Smooth muscle cell (in vitro differentiated cells): ENCODE results near the gene ADAMTSL3. TPM values are rescaled to one million over a fixed set of nuclear protein-coding genes. Genes with fewer than 3 reads are reported as not detected.
"Not testable (repeated sequence)": the region's sequence is repeated elsewhere in the genome, so short reads cannot be mapped to it uniquely, and the experiment has no call there.

ENCODE experiments used
- DNase-seq: peaks from one replicate; lab custom pipeline; 2025; ENCODE audit not compliant: unreplicated experiment; lab: John Stamatoyannopoulos, UW
- H2AFZ ChIP-seq: fragments of 200-600 bp; sonication (generic); 2 replicates; pipeline ENCODE4 v1.6.0; 2016; ENCODE audit warnings: antibody characterized with exemption, low read depth, mild to moderate bottlenecking
- H3F3A ChIP-seq: fragments of 200-600 bp; sonication (generic); 2 replicates; pipeline ENCODE4 v1.6.0; 2017; ENCODE audit warnings: antibody characterized with exemption, low read depth
- H3K27ac ChIP-seq: fragments of 200-600 bp; sonication (generic); 2 replicates; pipeline ENCODE4 v1.5.1; 2016; ENCODE audit warnings: low read depth, mild to moderate bottlenecking
- H3K27me3 ChIP-seq: fragments of 200-600 bp; sonication (generic); 2 replicates; pipeline ENCODE4 v1.6.1; 2016; ENCODE audit warnings: low read depth, mild to moderate bottlenecking
- H3K36me3 ChIP-seq: fragments of 200-600 bp; sonication (generic); 2 replicates; pipeline ENCODE4 v1.5.1; 2016; ENCODE audit warnings: low read depth
- H3K4me1 ChIP-seq: fragments of 200-600 bp; sonication (generic); 2 replicates; pipeline ENCODE4 v1.5.1; 2016; ENCODE audit warnings: low read depth
- H3K4me2 ChIP-seq: fragments of 200-600 bp; sonication (generic); 2 replicates; pipeline ENCODE4 v1.6.0; 2016; ENCODE audit warnings: mild to moderate bottlenecking
- H3K4me3 ChIP-seq: fragments of 200-600 bp; sonication (generic); 2 replicates; pipeline ENCODE4 v1.5.1; 2016; ENCODE audit warnings: mild to moderate bottlenecking
- H3K79me2 ChIP-seq: fragments of 200-600 bp; sonication (generic); 2 replicates; pipeline ENCODE4 v1.6.0; 2016; ENCODE audit warnings: low read depth, mild to moderate bottlenecking
- H3K9ac ChIP-seq: fragments of 200-600 bp; sonication (generic); 2 replicates; pipeline ENCODE4 v1.6.0; 2016; ENCODE audit warnings: low read depth
- H3K9me3 ChIP-seq: fragments of 200-600 bp; sonication (generic); replicated peaks from 2 replicates; pipeline ENCODE4 v1.5.1; 2016; ENCODE audit warnings: low read depth
- H4K20me1 ChIP-seq: fragments of 200-600 bp; sonication (generic); 2 replicates; pipeline ENCODE4 v1.6.0; 2016; ENCODE audit warnings: low read depth
- WGBS: methylation state at CpG from one replicate; pipeline ENCODE4 v1.1.7; 2016; ENCODE audit warnings: low lambda C conversion rate; 5-methylcytosine and 5-hydroxymethylcytosine counted together
- polyA plus RNA-seq: library from polyadenylated mRNA; unstranded; fragments of >200 nt; fragmentation: Nextera tagmentation; extraction: Ambion mirVana; gene quantifications from 2 replicates; pipeline ENCODE4 v1.2.1, GENCODE V29; 2016
- total RNA-seq: library from RNA; depleted of rRNA; stranded (reverse); fragments of >200 nt; gene quantifications from 2 replicates; pipeline ENCODE4 v1.2.3, GENCODE V29; 2014
- TF ChIP-seq, protein P1 (sequence below): fragments of 200-600 bp; sonication (generic); IDR thresholded peaks from 2 replicates; pipeline ENCODE4 v1.5.1; 2017; ENCODE audit warnings: borderline replicate concordance, mild to moderate bottlenecking, antibody characterized with exemption; ENCODE audit not compliant: insufficient read depth, poor library complexity, severe bottlenecking

Gene ADAMTSL3
- total and polyA plus RNA-seq, 2 experiments from 2014 or later: 0.17 to 0.22 TPM

DNA sequence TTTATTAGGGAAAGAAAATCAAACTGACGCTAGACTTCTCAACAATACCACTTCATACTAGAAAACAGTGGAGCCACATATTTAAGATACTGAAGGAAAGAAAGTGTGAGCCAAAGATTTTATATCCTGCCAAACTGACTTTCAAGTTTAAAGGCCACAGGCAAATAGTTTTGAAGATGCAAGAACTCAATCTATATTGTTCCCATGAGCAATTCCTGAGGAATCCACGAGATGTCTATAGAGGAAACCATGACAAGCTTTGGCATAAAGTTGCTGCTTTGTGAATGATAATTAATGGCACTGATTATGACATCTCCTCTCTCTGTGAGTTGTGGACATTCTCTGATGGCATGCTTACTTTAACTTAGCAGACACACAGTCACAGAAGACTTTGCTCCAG is 305.6 kb downstream of the ADAMTSL3 start:
- Histone ChIP-seq H3K27me3 (no peaks in the 10 kb centered on the region), H3K9ac (no peak overlapping the region), H3K4me1 (peaks cover 9% of the 10 kb centered on the region), H3K4me3 (no peak overlapping the region), H3K9me3 (no peaks in the 10 kb centered on the region), H3K4me2 (no peak overlapping the region), H3K36me3 (no peaks in the 10 kb centered on the region), H3K27ac (no peak overlapping the region), H2AFZ (no peak overlapping the region), H3K79me2 (no peaks in the 10 kb centered on the region), H4K20me1 (no peaks in the 10 kb centered on the region), H3F3A (no peaks in the 10 kb centered on the region)
- TF ChIP-seq, protein P1, sequence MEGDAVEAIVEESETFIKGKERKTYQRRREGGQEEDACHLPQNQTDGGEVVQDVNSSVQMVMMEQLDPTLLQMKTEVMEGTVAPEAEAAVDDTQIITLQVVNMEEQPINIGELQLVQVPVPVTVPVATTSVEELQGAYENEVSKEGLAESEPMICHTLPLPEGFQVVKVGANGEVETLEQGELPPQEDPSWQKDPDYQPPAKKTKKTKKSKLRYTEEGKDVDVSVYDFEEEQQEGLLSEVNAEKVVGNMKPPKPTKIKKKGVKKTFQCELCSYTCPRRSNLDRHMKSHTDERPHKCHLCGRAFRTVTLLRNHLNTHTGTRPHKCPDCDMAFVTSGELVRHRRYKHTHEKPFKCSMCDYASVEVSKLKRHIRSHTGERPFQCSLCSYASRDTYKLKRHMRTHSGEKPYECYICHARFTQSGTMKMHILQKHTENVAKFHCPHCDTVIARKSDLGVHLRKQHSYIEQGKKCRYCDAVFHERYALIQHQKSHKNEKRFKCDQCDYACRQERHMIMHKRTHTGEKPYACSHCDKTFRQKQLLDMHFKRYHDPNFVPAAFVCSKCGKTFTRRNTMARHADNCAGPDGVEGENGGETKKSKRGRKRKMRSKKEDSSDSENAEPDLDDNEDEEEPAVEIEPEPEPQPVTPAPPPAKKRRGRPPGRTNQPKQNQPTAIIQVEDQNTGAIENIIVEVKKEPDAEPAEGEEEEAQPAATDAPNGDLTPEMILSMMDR: no peak
- WGBS: 81% methylated on average over 2 of the region's 2 CpGs
- no peak for DNase-seq

DNA sequence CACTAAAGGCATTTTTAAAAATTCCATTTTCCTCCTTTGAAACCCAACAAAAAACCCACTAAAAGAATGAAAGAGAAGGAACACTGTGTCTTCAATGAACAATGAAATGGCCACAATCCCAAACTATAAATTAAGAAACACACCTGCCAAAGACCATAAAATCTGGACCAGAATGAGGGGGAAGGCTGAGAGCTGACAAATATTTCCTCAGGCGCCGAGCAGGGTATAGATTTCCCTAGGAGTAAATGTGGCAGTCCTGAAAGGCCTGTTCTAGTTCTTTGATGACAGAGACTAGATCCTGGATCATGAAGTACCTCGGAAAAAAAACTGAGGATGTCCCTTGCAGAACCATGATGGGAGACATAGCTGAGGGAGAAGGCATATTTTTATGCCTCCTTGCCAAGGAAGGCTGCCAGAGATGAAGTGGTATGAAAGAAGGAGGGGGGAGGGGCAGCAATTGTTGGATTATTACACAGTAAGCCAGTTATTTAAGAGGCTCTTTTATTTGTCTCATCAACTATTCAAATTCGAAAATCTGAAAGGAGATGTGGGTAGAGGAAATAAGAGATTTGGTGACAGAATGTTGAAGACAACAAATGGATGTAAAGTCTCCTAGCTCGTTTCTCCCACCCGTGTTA is 306.4 kb downstream of the ADAMTSL3 start:
- Histone ChIP-seq H2AFZ (no peak overlapping the region), H3K27ac (no peak overlapping the region), H3K9me3 (no peaks in the 10 kb centered on the region), H3K9ac (no peak overlapping the region), H3K4me1 (peaks cover 9% of the 10 kb centered on the region), H3K79me2 (no peaks in the 10 kb centered on the region), H3K27me3 (no peaks in the 10 kb centered on the region), H3F3A (no peaks in the 10 kb centered on the region), H3K4me2 (no peak overlapping the region), H3K36me3 (no peaks in the 10 kb centered on the region), H3K4me3 (no peak overlapping the region), H4K20me1 (no peaks in the 10 kb centered on the region)
- TF ChIP-seq, protein P1: no peak
- DNase-seq: no peak
- 91% methylated on average over 6 of the region's 6 CpGs for WGBS

DNA sequence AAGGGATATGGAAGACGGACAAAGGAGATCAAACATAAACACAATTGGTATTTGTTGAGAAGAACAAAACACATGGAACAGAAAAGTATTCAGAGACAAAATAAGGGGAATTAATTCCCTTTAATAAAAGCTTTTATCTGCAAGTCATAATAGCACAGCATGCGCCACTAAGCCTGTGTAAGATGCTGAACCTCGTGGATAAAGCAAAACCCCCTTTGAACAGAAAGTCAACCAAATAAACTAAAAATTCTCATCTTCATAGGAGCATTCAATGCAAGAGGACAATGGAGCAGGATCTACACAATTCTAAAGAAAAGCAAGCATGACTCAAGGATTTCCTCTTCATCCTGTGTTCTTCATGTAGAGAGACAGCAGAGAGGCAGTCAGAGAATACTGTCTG is 307.4 kb downstream of the ADAMTSL3 start:
- Histone ChIP-seq H3K4me3 (no peak overlapping the region), H3K4me1 (peaks cover 9% of the 10 kb centered on the region), H3K79me2 (no peaks in the 10 kb centered on the region), H3K4me2 (no peak overlapping the region), H3F3A (no peaks in the 10 kb centered on the region), H3K9me3 (no peaks in the 10 kb centered on the region), H2AFZ (no peak overlapping the region), H4K20me1 (no peaks in the 10 kb centered on the region), H3K27me3 (no peaks in the 10 kb centered on the region), H3K9ac (no peak overlapping the region), H3K27ac (no peak overlapping the region), H3K36me3 (no peaks in the 10 kb centered on the region)
- no peak for DNase-seq
- 89% methylated on average over 3 of the region's 3 CpGs for WGBS
- TF ChIP-seq, protein P1: no peak

DNA sequence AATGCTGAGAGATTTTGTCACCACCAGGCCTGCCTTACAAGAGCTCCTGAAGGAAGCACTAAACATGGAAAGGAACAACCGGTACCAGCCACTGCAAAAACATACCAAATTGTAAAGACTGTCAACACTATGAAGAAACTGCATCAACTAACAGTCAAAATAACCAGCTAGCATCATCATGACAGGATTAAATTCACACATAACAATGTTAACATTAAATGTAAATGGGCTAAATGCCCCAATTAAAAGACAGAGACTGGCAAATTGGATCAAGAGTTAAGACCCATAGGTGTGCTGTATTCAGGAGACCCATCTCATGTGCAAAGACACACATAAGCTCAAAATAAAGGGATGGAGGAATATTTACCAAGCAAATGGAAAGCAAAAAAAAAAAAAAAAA is 311.0 kb downstream of the ADAMTSL3 start:
- not testable (repeated sequence) for H3K4me2 ChIP-seq, H3K9me3 ChIP-seq, H3K4me3 ChIP-seq, H4K20me1 ChIP-seq, H3K9ac ChIP-seq, H3K27me3 ChIP-seq, H3K4me1 ChIP-seq, H3K79me2 ChIP-seq, H2AFZ ChIP-seq, H3F3A ChIP-seq, H3K36me3 ChIP-seq, DNase-seq, H3K27ac ChIP-seq
- WGBS: 96% methylated on average over 1 of the region's 1 CpG
